Stimulated activated naive CD8-positive, alpha-beta T cell treated with anti-CD3 and anti-CD28 coated beads, Interleukin-15, Interleukin-2, amounts not matched to agents 100 ng/mL and 50 ng/mL, for 24 hours (primary cell): ENCODE measurements around the gene ARNT2.

Experiments
- H3K27ac Mint-ChIP-seq: one replicate; pipeline ENCODE4 v1.8.0; 2021; ENCODE audit warnings: mild to moderate bottlenecking, mixed read lengths
- H3K27me3 Mint-ChIP-seq: one replicate; pipeline ENCODE4 v1.8.0; 2021; ENCODE audit warnings: mixed read lengths
- H3K36me3 Mint-ChIP-seq: one replicate; pipeline ENCODE4 v1.8.0; 2021; ENCODE audit warnings: low read depth, mixed read lengths
- H3K4me1 Mint-ChIP-seq: one replicate; pipeline ENCODE4 v1.8.0; 2021; ENCODE audit warnings: low read depth, mixed read lengths
- H3K4me3 Mint-ChIP-seq: one replicate; pipeline ENCODE4 v1.8.0; 2021; ENCODE audit warnings: mild to moderate bottlenecking, mixed read lengths
- H3K9me3 Mint-ChIP-seq: one replicate; pipeline ENCODE4 v1.8.0; 2021; ENCODE audit warnings: mixed read lengths

Gene ARNT2

GRCh38 chr15:80423215-80423614, 19.0 kb downstream of the ARNT2 start:
- H3K9me3 Mint-ChIP-seq, result no peaks in the 10 kb centered on the region
- no peak overlapping the region for H3K27ac Mint-ChIP-seq
- no peak overlapping the region for H3K4me3 Mint-ChIP-seq
- no peaks in the 10 kb centered on the region for H3K36me3 Mint-ChIP-seq
- H3K4me1 Mint-ChIP-seq, result no peaks in the 10 kb centered on the region
- H3K27me3 Mint-ChIP-seq, result peaks cover 20% of the 10 kb centered on the region

GRCh38 chr15:80424381-80424780, 20.2 kb downstream of the ARNT2 start:
- peaks cover 16% of the 10 kb centered on the region for H3K27me3 Mint-ChIP-seq
- no peaks in the 10 kb centered on the region for H3K4me1 Mint-ChIP-seq
- H3K9me3 Mint-ChIP-seq, result no peaks in the 10 kb centered on the region
- no peak overlapping the region for H3K4me3 Mint-ChIP-seq
- H3K27ac Mint-ChIP-seq, result no peak overlapping the region
- H3K36me3 Mint-ChIP-seq, result no peaks in the 10 kb centered on the region

GRCh38 chr15:80426316-80426715, 22.1 kb downstream of the ARNT2 start:
- Mint-ChIP-seq H3K36me3 (no peaks in the 10 kb centered on the region), H3K9me3 (no peaks in the 10 kb centered on the region), H3K4me3 (no peak overlapping the region), H3K27ac (no peak overlapping the region), H3K4me1 (no peaks in the 10 kb centered on the region), H3K27me3 (peaks cover 13% of the 10 kb centered on the region)

- H3K4me1 Mint-ChIP-seq, result no peaks in the 10 kb centered on the region
- no peak overlapping the region for H3K4me3 Mint-ChIP-seq
- H3K27ac Mint-ChIP-seq, result no peak overlapping the region
- no peaks in the 10 kb centered on the region for H3K36me3 Mint-ChIP-seq
- no peaks in the 10 kb centered on the region for H3K9me3 Mint-ChIP-seq
- peaks cover 8% of the 10 kb centered on the region for H3K27me3 Mint-ChIP-seq
Observed at GRCh38 chr15:80429964-80430363, 25.8 kb downstream of the ARNT2 start.

GRCh38 chr15:80431635-80432344, 27.6 kb downstream of the ARNT2 start:
- Mint-ChIP-seq H3K27me3 (peaks cover 8% of the 10 kb centered on the region), H3K4me1 (peaks cover 4% of the 10 kb centered on the region), H3K27ac (no peak overlapping the region), H3K4me3 (no peak overlapping the region), H3K9me3 (no peaks in the 10 kb centered on the region), H3K36me3 (no peaks in the 10 kb centered on the region)

- Mint-ChIP-seq H3K27ac (no peak overlapping the region), H3K9me3 (no peaks in the 10 kb centered on the region), H3K36me3 (no peaks in the 10 kb centered on the region), H3K27me3 (peaks cover 13% of the 10 kb centered on the region), H3K4me3 (no peak overlapping the region), H3K4me1 (peaks cover 7% of the 10 kb centered on the region)
Observed at GRCh38 chr15:80432345-80432702, 28.1 kb downstream of the ARNT2 start.

GRCh38 chr15:80433836-80434235, 29.7 kb downstream of the ARNT2 start:
- peaks cover 10% of the 10 kb centered on the region for H3K27me3 Mint-ChIP-seq
- H3K36me3 Mint-ChIP-seq, result no peaks in the 10 kb centered on the region
- H3K9me3 Mint-ChIP-seq, result no peaks in the 10 kb centered on the region
- H3K4me1 Mint-ChIP-seq, result peaks cover 7% of the 10 kb centered on the region
- no peak overlapping the region for H3K27ac Mint-ChIP-seq
- H3K4me3 Mint-ChIP-seq, result no peak overlapping the region

GRCh38 chr15:80434926-80435720, 30.9 kb downstream of the ARNT2 start:
- peaks cover 15% of the 10 kb centered on the region for H3K27me3 Mint-ChIP-seq
- H3K36me3 Mint-ChIP-seq, result no peaks in the 10 kb centered on the region
- H3K9me3 Mint-ChIP-seq, result no peaks in the 10 kb centered on the region
- H3K4me1 Mint-ChIP-seq, result peaks cover 7% of the 10 kb centered on the region
- H3K4me3 Mint-ChIP-seq, result no peak overlapping the region
- no peak overlapping the region for H3K27ac Mint-ChIP-seq

GRCh38 chr15:80436511-80437307, 32.5 kb downstream of the ARNT2 start:
- no peak overlapping the region for H3K4me3 Mint-ChIP-seq
- H3K27ac Mint-ChIP-seq, result no peak overlapping the region
- H3K27me3 Mint-ChIP-seq, result peaks cover 20% of the 10 kb centered on the region
- no peaks in the 10 kb centered on the region for H3K36me3 Mint-ChIP-seq
- H3K9me3 Mint-ChIP-seq, result no peaks in the 10 kb centered on the region
- peaks cover 7% of the 10 kb centered on the region for H3K4me1 Mint-ChIP-seq

GRCh38 chr15:80437334-80437891, 33.2 kb downstream of the ARNT2 start:
- Mint-ChIP-seq H3K27ac (no peak overlapping the region), H3K27me3 (peaks cover 25% of the 10 kb centered on the region), H3K4me3 (no peak overlapping the region), H3K4me1 (peaks cover 7% of the 10 kb centered on the region), H3K9me3 (no peaks in the 10 kb centered on the region), H3K36me3 (no peaks in the 10 kb centered on the region)

- Mint-ChIP-seq H3K27me3 (peaks cover 25% of the 10 kb centered on the region), H3K27ac (no peak overlapping the region), H3K9me3 (no peaks in the 10 kb centered on the region), H3K36me3 (no peaks in the 10 kb centered on the region), H3K4me3 (no peak overlapping the region), H3K4me1 (peaks cover 7% of the 10 kb centered on the region)
Observed at GRCh38 chr15:80439140-80439539, 35.0 kb downstream of the ARNT2 start.

GRCh38 chr15:80440024-80440423, 35.8 kb downstream of the ARNT2 start:
- peaks cover 25% of the 10 kb centered on the region for H3K27me3 Mint-ChIP-seq
- no peaks in the 10 kb centered on the region for H3K9me3 Mint-ChIP-seq
- peaks cover 7% of the 10 kb centered on the region for H3K4me1 Mint-ChIP-seq
- no peak overlapping the region for H3K4me3 Mint-ChIP-seq
- no peak overlapping the region for H3K27ac Mint-ChIP-seq
- H3K36me3 Mint-ChIP-seq, result no peaks in the 10 kb centered on the region

GRCh38 chr15:80441041-80441440, 36.9 kb downstream of the ARNT2 start:
- Mint-ChIP-seq H3K9me3 (no peaks in the 10 kb centered on the region), H3K27me3 (peaks cover 25% of the 10 kb centered on the region), H3K27ac (no peak overlapping the region), H3K4me1 (peaks cover 7% of the 10 kb centered on the region), H3K4me3 (no peak overlapping the region), H3K36me3 (no peaks in the 10 kb centered on the region)

GRCh38 chr15:80441714-80442113, 37.5 kb downstream of the ARNT2 start:
- H3K36me3 Mint-ChIP-seq, result no peaks in the 10 kb centered on the region
- H3K27me3 Mint-ChIP-seq, result peaks cover 25% of the 10 kb centered on the region
- H3K4me1 Mint-ChIP-seq, result peaks cover 4% of the 10 kb centered on the region
- H3K4me3 Mint-ChIP-seq, result no peak overlapping the region
- no peak overlapping the region for H3K27ac Mint-ChIP-seq
- no peaks in the 10 kb centered on the region for H3K9me3 Mint-ChIP-seq
